ENCODE data around the gene ADAMTS3.

ADAMTS3 gene

GRCh38 chr4:72410158-72410557, 158.9 kb downstream of the ADAMTS3 start:
- Histone ChIP-seq H4K20me1 (ENCODE audit: insufficient read depth, low read length, poor library complexity, severe bottlenecking) (no peaks in the 10 kb centered on the region), H3K9me3 (ENCODE audit: insufficient read depth, low read depth, low read length) (no peaks in the 10 kb centered on the region), H3K79me2 (ENCODE audit: insufficient read depth, low read length) (no peaks in the 10 kb centered on the region), H3K36me3 (ENCODE audit: insufficient read depth, low read length) (no peaks in the 10 kb centered on the region), H3K27me3 (ENCODE audit: insufficient read depth, low read length, poor library complexity, severe bottlenecking) (no peaks in the 10 kb centered on the region), H3K9me2 (replicated peaks; ENCODE audit: low read depth, low read length) (no peaks in the 10 kb centered on the region), H2AFZ (ENCODE audit: low read length) (no peak overlapping the region), H3F3A (ENCODE audit: low read depth) (no peaks in the 10 kb centered on the region), H3K4me3 (ENCODE audit: low read length, poor library complexity, severe bottlenecking) (no peak overlapping the region), H3K4me1 (ENCODE audit: insufficient read depth, low read length, poor library complexity, severe bottlenecking) (no peaks in the 10 kb centered on the region), H3K9ac (ENCODE audit: low read depth, low read length, poor library complexity, severe bottlenecking) (no peak overlapping the region), H3K4me2 (ENCODE audit: low read depth, low read length, poor library complexity, severe bottlenecking) (no peak overlapping the region)
- no peak for TF ChIP-seq EZH2phosphoT487 (IDR thresholded peaks at IDR 0.05; ENCODE audit: borderline replicate concordance)
- no peak for TF ChIP-seq CTCF (conservative IDR thresholded peaks at IDR 0.05; ENCODE audit: low read length)

GRCh38 chr4:72408568-72408967, 160.5 kb downstream of the ADAMTS3 start:
- no peaks in the 10 kb centered on the region for H3K9me3 ChIP-seq (ENCODE audit: insufficient read depth, low read depth, low read length)
- H3F3A ChIP-seq (ENCODE audit: low read depth): no peaks in the 10 kb centered on the region
- no peaks in the 10 kb centered on the region for H3K36me3 ChIP-seq (ENCODE audit: insufficient read depth, low read length)
- H3K4me3 ChIP-seq (ENCODE audit: low read length, poor library complexity, severe bottlenecking): no peak overlapping the region
- H2AFZ ChIP-seq (ENCODE audit: low read length): no peak overlapping the region
- no peaks in the 10 kb centered on the region for H3K79me2 ChIP-seq (ENCODE audit: insufficient read depth, low read length)
- no peaks in the 10 kb centered on the region for H3K27me3 ChIP-seq (ENCODE audit: insufficient read depth, low read length, poor library complexity, severe bottlenecking)
- H3K4me2 ChIP-seq (ENCODE audit: low read depth, low read length, poor library complexity, severe bottlenecking): no peak overlapping the region
- no peaks in the 10 kb centered on the region for H3K9me2 ChIP-seq (replicated peaks; ENCODE audit: low read depth, low read length)
- no peak overlapping the region for H3K9ac ChIP-seq (ENCODE audit: low read depth, low read length, poor library complexity, severe bottlenecking)
- H4K20me1 ChIP-seq (ENCODE audit: insufficient read depth, low read length, poor library complexity, severe bottlenecking): no peaks in the 10 kb centered on the region
- no peak for TF ChIP-seq CTCF (conservative IDR thresholded peaks at IDR 0.05; ENCODE audit: low read length)
- TF ChIP-seq EZH2phosphoT487 (IDR thresholded peaks at IDR 0.05; ENCODE audit: borderline replicate concordance): no peak
- H3K4me1 ChIP-seq (ENCODE audit: insufficient read depth, low read length, poor library complexity, severe bottlenecking): no peaks in the 10 kb centered on the region

DNA sequence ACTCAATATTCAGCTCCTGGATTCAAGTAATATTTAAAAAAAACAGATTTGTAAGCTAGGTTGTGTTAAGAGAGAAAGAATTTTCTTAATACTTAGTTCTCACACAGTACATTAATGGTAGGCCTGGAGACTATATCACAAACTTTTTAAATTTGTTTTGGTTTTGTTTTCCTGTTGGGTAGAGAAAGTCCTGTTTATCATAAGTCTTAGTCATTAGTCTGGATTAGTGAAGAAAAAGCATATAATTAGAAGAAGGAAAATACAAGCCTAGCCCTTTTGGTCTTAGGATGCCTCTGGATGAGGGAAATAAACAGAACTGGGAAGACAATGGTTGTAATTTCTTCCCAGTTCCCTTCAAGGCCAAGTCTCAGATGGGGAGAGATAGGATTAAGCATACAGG, 163.6 kb downstream of the ADAMTS3 start:
- H3K9me3 ChIP-seq (ENCODE audit: insufficient read depth, low read depth, low read length): no peaks in the 10 kb centered on the region
- H3K4me2 ChIP-seq (ENCODE audit: low read depth, low read length, poor library complexity, severe bottlenecking): no peak overlapping the region
- H3K36me3 ChIP-seq (ENCODE audit: insufficient read depth, low read length): no peaks in the 10 kb centered on the region
- H2AFZ ChIP-seq (ENCODE audit: low read length): no peak overlapping the region
- no peak for TF ChIP-seq CTCF (conservative IDR thresholded peaks at IDR 0.05; ENCODE audit: low read length)
- TF ChIP-seq EZH2phosphoT487 (IDR thresholded peaks at IDR 0.05; ENCODE audit: borderline replicate concordance): no peak
- H3K9me2 ChIP-seq (replicated peaks; ENCODE audit: low read depth, low read length): no peaks in the 10 kb centered on the region
- H3K27me3 ChIP-seq (ENCODE audit: insufficient read depth, low read length, poor library complexity, severe bottlenecking): no peaks in the 10 kb centered on the region
- no peak overlapping the region for H3K9ac ChIP-seq (ENCODE audit: low read depth, low read length, poor library complexity, severe bottlenecking)
- no peaks in the 10 kb centered on the region for H3F3A ChIP-seq (ENCODE audit: low read depth)
- H4K20me1 ChIP-seq (ENCODE audit: insufficient read depth, low read length, poor library complexity, severe bottlenecking): no peaks in the 10 kb centered on the region
- H3K4me1 ChIP-seq (ENCODE audit: insufficient read depth, low read length, poor library complexity, severe bottlenecking): no peaks in the 10 kb centered on the region
- no peak overlapping the region for H3K4me3 ChIP-seq (ENCODE audit: low read length, poor library complexity, severe bottlenecking)
- H3K79me2 ChIP-seq (ENCODE audit: insufficient read depth, low read length): no peaks in the 10 kb centered on the region
